Thyroid gland (tissue), 4 donors: Measurements from ENCODE around the gene CYP2D6. TPM values are rescaled to one million over a fixed set of nuclear protein-coding genes. Genes with fewer than 3 reads are reported as not detected.
A peak's percentile ranks its signal among the peaks of the same experiment; 100 is the strongest.
"Not testable (repeated sequence)": the region's sequence is repeated elsewhere in the genome, so short reads cannot be mapped to it uniquely, and the experiment has no call there.

ENCODE experiments used
- DNase-seq, 2 donors: peaks; one replicate each; pipeline ENCODE4 v3.0.0-alpha.2; 2019
- H3K27ac ChIP-seq, 3 donors: fragments of 200-600 bp; sonication (generic); 1 replicate in 2 of 3; 2 replicates in 1 of 3; pipeline ENCODE4 v1.5.1; 2016 to 2019; ENCODE audit warnings: mild to moderate bottlenecking in 1 of 3, moderate library complexity in 1 of 3
- H3K27me3 ChIP-seq: fragments of 200-600 bp; sonication (generic); one replicate; pipeline ENCODE4 v1.5.1; 2019
- H3K36me3 ChIP-seq, 2 donors: fragments of 200-600 bp; sonication (generic); one replicate each; pipeline ENCODE4 v1.5.1; 2016 to 2019
- H3K4me1 ChIP-seq, 2 donors: fragments of 200-600 bp; sonication (generic); one replicate each; pipeline ENCODE4 v1.5.1; 2017 to 2019
- H3K4me3 ChIP-seq, 3 donors: fragments of 200-600 bp; sonication (generic); replicated peaks in 1 of 3; 1 replicate in 2 of 3; 2 replicates in 1 of 3; pipeline ENCODE4 v1.5.1; 2016; ENCODE audit warnings: mild to moderate bottlenecking in 1 of 3
- H3K9me3 ChIP-seq: fragments of 200-600 bp; sonication (generic); one replicate; pipeline ENCODE4 v1.5.1; 2017
- CTCF ChIP-seq, 6 experiments: fragments of 200-600 bp in 3 of 6; fragments of 450-650 bp in 3 of 6; sonication (generic) in 3 of 6; IDR thresholded peaks; one replicate each; pipeline ENCODE4 v1.5.1; 2016 to 2019; ENCODE audit warnings: antibody characterized with exemption in 6 of 6, mild to moderate bottlenecking in 2 of 6, inconsistent platforms in 1 of 6, moderate library complexity in 1 of 6
- POLR2A ChIP-seq, 2 donors: fragments of 450-650 bp; IDR thresholded peaks; one replicate each; pipeline ENCODE4 v1.6.1; 2017; ENCODE audit warnings: antibody characterized with exemption in 2 of 2, mild to moderate bottlenecking in 2 of 2, moderate library complexity in 1 of 2
- WGBS, 2 donors: methylation state at CpG; one replicate each; pipeline ENCODE4 v1.1.5; 2017; 5-methylcytosine and 5-hydroxymethylcytosine counted together
- intact Hi-C: fragments of 100-400 bp; cut with DNase I; formaldehyde crosslinking; loops from one replicate; pipeline ENCODE4 v1.15.1; 2023
- total RNA-seq, 4 donors: library from RNA; depleted of rRNA; stranded (reverse); fragments of >200 nt; gene quantifications; one replicate each; pipeline ENCODE4 v1.2.3, GENCODE V29; 2016

Gene CYP2D6
- total RNA-seq, 4 donors from 2014 or later, result 0.73 to 2.7 (median 1.6) TPM

- Histone ChIP-seq H3K9me3 (no peaks in the 10 kb centered on the region), H3K4me1 (peaks cover 0 to 5% of the 10 kb centered on the region in 2 donors), H3K27ac (no peak overlapping the region), H3K27me3 (no peaks in the 10 kb centered on the region), H3K4me3 (no peak overlapping the region), H3K36me3 (no peaks in the 10 kb centered on the region)
- DNase-seq, result no peak
- intact Hi-C loops, result no loop called here
- TF ChIP-seq POLR2A (IDR thresholded peaks at IDR 0.05), result no peak
- no peak for TF ChIP-seq CTCF (IDR thresholded peaks at IDR 0.05)
- WGBS, 2 donors, result 85% methylated on average over 4 of the region's 4 CpGs
Measured at GRCh38 chr22:42111798-42112197, 18.8 kb downstream of the CYP2D6 start.

- DNase-seq, result no peak
- no peak overlapping the region for H3K4me3 ChIP-seq
- TF ChIP-seq POLR2A (IDR thresholded peaks at IDR 0.05), result no peak
- no peak for TF ChIP-seq CTCF (IDR thresholded peaks at IDR 0.05)
- 76 to 81% methylated on average over 18 of the region's 18 CpGs for WGBS, 2 donors
- no peaks in the 10 kb centered on the region for H3K27me3 ChIP-seq
- H3K4me1 ChIP-seq, result no peaks in the 10 kb centered on the region
- no peaks in the 10 kb centered on the region for H3K9me3 ChIP-seq
- H3K36me3 ChIP-seq, result no peaks in the 10 kb centered on the region
- no peak overlapping the region for H3K27ac ChIP-seq
- intact Hi-C loops, result no loop called here
Measured at GRCh38 chr22:42108848-42109247, 21.8 kb downstream of the CYP2D6 start.

- H3K4me1 ChIP-seq, DNase-seq, intact Hi-C loops, H3K27me3 ChIP-seq, H3K9me3 ChIP-seq, H3K4me3 ChIP-seq, H3K36me3 ChIP-seq, H3K27ac ChIP-seq: not testable (repeated sequence)
- 95 to 98% methylated on average over 6 of the region's 6 CpGs for WGBS, 2 donors
Measured at GRCh38 chr22:42104332-42104860, 26.2 kb downstream of the CYP2D6 start.

- no peak for DNase-seq
- no peaks in the 10 kb centered on the region for H3K27me3 ChIP-seq
- no peaks in the 10 kb centered on the region for H3K4me1 ChIP-seq
- TF ChIP-seq CTCF (IDR thresholded peaks at IDR 0.05) (no peak), POLR2A (IDR thresholded peaks at IDR 0.05) (no peak)
- no peaks in the 10 kb centered on the region for H3K36me3 ChIP-seq
- no peak overlapping the region for H3K27ac ChIP-seq
- no peak overlapping the region for H3K4me3 ChIP-seq
- intact Hi-C loops, result no loop called here
- H3K9me3 ChIP-seq, result no peaks in the 10 kb centered on the region
- 97 to 98% methylated on average over 3 of the region's 3 CpGs for WGBS, 2 donors
Measured at GRCh38 chr22:42101199-42101598, 29.4 kb downstream of the CYP2D6 start.

GRCh38 chr22:42091455-42091782 lies 39.2 kb downstream of the CYP2D6 start:
- TF ChIP-seq CTCF (IDR thresholded peaks at IDR 0.05) (no peak), POLR2A (IDR thresholded peaks at IDR 0.05) (no peak)
- DNase-seq, result peak in 1 of 2 donors; percentile 15
- 27 to 31% methylated on average over 7 of the region's 7 CpGs for WGBS, 2 donors
- H3K4me3 ChIP-seq, result peak overlapping the region in 2 of 3 donors; percentile 10 to 47
- peak overlapping the region in 2 of 3 donors; percentile 89 to 94 for H3K27ac ChIP-seq
- H3K4me1 ChIP-seq, result peaks cover 13 to 14% of the 10 kb centered on the region in 2 donors
- H3K27me3 ChIP-seq, result no peaks in the 10 kb centered on the region
- peaks cover 3 to 6% of the 10 kb centered on the region in 2 donors for H3K36me3 ChIP-seq
- H3K9me3 ChIP-seq, result no peaks in the 10 kb centered on the region
- intact Hi-C loops, result loop anchor here (5.0 to 10.0 kb wide), 2 partner anchors 193 to 346 kb away; no protein-coding TSS in a partner anchor
